Measurements from ENCODE around the gene LDLRAD3.

Gene LDLRAD3

DNA sequence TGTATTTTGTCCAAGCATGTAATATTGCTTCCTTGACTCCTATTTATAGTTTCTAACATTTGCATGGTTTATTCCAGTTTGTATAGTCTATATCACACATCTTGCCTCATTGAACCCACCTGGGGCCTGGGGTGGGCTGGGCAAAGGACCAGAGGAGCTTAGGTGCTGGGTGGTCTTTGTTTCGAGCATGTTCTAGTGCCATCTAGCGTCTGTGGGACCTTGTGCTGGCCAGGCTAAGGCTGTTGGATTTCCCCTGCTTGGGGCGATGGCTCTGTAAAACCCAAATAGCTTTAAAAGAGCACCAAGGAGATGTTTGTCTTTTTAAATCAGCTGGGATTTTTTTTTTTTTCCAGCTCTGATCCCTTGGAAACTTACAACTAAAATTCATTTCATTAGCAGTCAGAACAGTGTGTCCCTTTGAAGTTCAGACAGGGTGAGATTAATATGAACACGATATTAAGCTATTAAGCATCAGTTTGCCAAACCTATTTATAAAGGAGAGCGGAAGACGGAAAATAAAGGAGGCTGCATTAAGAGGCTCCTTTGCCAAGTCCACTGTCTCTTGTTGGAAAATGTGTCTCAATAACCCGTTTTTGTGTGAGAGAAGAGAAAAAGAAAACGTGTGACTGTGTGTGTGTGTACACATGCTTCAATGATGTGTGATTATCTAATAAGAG lies 188.0 kb downstream of the LDLRAD3 start:
- Histone ChIP-seq H3K4me3 (replicated peaks; ENCODE audit: low read depth, low read length) (no peak overlapping the region), H3K36me3 (ENCODE audit: control insufficient read depth, insufficient read depth, low read length) (no peaks in the 10 kb centered on the region), H3K27me3 (replicated peaks; ENCODE audit: control insufficient read depth, insufficient read depth, low read length) (no peaks in the 10 kb centered on the region; the same call in none of the 2 replicates)
- TF ChIP-seq CTCF (IDR thresholded peaks at IDR 0.05; ENCODE audit: insufficient read depth, low read length, poor library complexity, severe bottlenecking): peak; percentile 74
- no peak for DNase-seq (ENCODE audit: extremely low read depth, insufficient read length)

- no peaks in the 10 kb centered on the region; the same call in none of the 2 replicates for H3K27me3 ChIP-seq (replicated peaks; ENCODE audit: control insufficient read depth, insufficient read depth, low read length)
- no peak for TF ChIP-seq CTCF (IDR thresholded peaks at IDR 0.05; ENCODE audit: insufficient read depth, low read length, poor library complexity, severe bottlenecking)
- no peak overlapping the region for H3K4me3 ChIP-seq (replicated peaks; ENCODE audit: low read depth, low read length)
- H3K36me3 ChIP-seq (ENCODE audit: control insufficient read depth, insufficient read depth, low read length): no peaks in the 10 kb centered on the region
- DNase-seq (ENCODE audit: extremely low read depth, insufficient read length): no peak
Observed at GRCh38 chr11:36132940-36133339, 189.1 kb downstream of the LDLRAD3 start.

DNA sequence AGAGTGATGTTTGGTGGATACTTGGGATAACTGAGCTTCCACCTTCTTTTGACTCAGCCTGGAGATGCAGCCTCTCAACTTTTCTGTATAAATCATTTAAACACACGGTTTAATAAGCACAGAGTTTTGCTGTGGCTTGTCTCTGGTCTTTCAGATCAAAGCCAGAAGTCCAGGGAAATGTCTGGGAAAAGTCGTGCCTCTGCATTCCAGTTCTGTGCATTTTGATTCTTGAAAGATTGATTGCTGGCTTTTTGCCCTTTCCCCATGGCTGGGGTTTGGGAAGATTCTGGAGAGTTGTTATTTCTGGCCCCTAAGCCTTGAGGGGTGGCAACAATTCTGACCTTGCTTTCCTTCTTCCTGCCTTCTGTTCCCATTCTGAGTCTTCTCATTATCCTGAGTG lies 191.2 kb downstream of the LDLRAD3 start:
- H3K4me3 ChIP-seq (replicated peaks; ENCODE audit: low read depth, low read length): no peak overlapping the region
- no peaks in the 10 kb centered on the region; the same call in 1 of the 2 replicates for H3K27me3 ChIP-seq (replicated peaks; ENCODE audit: control insufficient read depth, insufficient read depth, low read length)
- H3K36me3 ChIP-seq (ENCODE audit: control insufficient read depth, insufficient read depth, low read length): no peaks in the 10 kb centered on the region
- DNase-seq (ENCODE audit: extremely low read depth, insufficient read length): no peak
- TF ChIP-seq CTCF (IDR thresholded peaks at IDR 0.05; ENCODE audit: insufficient read depth, low read length, poor library complexity, severe bottlenecking): no peak

- Histone ChIP-seq H3K4me3 (replicated peaks; ENCODE audit: low read depth, low read length) (no peak overlapping the region), H3K27me3 (replicated peaks; ENCODE audit: control insufficient read depth, insufficient read depth, low read length) (no peaks in the 10 kb centered on the region; the same call in 1 of the 2 replicates), H3K36me3 (ENCODE audit: control insufficient read depth, insufficient read depth, low read length) (no peaks in the 10 kb centered on the region)
- TF ChIP-seq CTCF (IDR thresholded peaks at IDR 0.05; ENCODE audit: insufficient read depth, low read length, poor library complexity, severe bottlenecking): no peak
- DNase-seq (ENCODE audit: extremely low read depth, insufficient read length): no peak
Observed at GRCh38 chr11:36139767-36140166, 195.9 kb downstream of the LDLRAD3 start.

DNA sequence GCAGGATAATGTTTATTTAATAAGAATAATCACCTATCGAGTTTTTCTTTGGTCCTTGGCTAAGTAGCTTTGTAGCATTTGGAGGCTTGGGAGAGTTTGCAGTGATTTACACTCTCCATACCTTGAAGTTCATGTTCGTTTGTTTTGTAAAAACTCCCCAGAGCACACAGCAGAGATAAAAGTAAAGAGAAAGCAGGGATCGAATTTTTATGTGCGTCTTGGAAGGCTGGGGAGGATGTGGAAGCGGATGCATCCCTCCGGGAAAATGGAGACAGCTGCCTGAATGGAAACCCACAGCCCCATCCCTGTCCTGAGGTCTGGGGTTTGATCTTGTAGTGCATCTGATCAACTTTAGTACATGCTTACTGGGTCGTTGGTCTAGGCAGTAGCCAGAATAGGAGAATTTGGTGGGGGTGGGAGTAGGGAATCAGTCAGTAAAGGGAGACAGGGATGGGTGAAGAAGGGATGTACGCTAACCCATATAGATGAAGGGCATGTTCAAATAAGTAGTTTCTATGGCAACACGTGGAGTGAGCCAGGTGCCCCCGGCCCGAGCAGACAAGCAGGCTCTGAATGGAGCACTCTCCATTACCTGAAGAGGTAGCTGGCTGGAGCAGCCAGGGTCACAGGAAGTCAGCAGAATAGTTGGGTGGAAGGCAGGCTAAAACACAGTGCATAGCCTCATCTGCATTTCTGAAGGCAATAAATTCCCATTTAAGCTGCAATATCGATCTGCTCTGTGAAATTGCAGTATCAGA lies 197.5 kb downstream of the LDLRAD3 start:
- no peak for TF ChIP-seq CTCF (IDR thresholded peaks at IDR 0.05; ENCODE audit: insufficient read depth, low read length, poor library complexity, severe bottlenecking)
- no peak overlapping the region for H3K4me3 ChIP-seq (replicated peaks; ENCODE audit: low read depth, low read length)
- DNase-seq (ENCODE audit: extremely low read depth, insufficient read length): no peak
- no peaks in the 10 kb centered on the region; the same call in 1 of the 2 replicates for H3K27me3 ChIP-seq (replicated peaks; ENCODE audit: control insufficient read depth, insufficient read depth, low read length)
- H3K36me3 ChIP-seq (ENCODE audit: control insufficient read depth, insufficient read depth, low read length): no peaks in the 10 kb centered on the region

All from GM06990 (cell line).